Dedifferentiated amniotic fluid mesenchymal stem cell (primary cell): ENCODE results near the gene PCNX2.

Source experiments
- DNase-seq: peaks from one replicate; pipeline ENCODE4 v3.0.0-alpha.2; 2016; ENCODE audit errors: extremely low spot score

The PCNX2 gene

GRCh38 chr1:233261206-233261605, 34.3 kb downstream of the PCNX2 start:
- DNase-seq = no peak

- DNase-seq = no peak
Observed at GRCh38 chr1:233257786-233258185, 37.7 kb downstream of the PCNX2 start.

GRCh38 chr1:233256789-233257188, 38.7 kb downstream of the PCNX2 start:
- no peak for DNase-seq

GRCh38 chr1:233256191-233256590, 39.3 kb downstream of the PCNX2 start:
- no peak for DNase-seq

DNA sequence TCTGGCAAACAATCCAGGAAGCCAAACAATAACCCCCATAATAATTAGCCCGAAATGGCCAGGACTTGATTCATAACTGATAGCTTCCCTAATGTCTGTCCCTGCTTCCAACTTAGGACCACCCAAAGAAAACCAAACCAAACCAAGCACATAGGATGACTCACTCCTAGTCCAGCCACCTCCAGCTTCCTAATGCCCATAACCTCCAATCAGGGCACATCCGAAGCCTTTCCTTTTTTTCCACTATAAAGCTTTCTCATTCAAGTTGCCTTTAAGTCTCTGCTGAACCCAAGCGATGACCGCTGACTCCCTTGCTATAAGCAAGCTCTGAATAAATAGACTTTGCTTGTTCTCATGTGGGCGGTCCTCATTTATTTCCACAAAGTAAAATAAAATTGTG, 40.4 kb downstream of the PCNX2 start:
- DNase-seq = no peak

DNA sequence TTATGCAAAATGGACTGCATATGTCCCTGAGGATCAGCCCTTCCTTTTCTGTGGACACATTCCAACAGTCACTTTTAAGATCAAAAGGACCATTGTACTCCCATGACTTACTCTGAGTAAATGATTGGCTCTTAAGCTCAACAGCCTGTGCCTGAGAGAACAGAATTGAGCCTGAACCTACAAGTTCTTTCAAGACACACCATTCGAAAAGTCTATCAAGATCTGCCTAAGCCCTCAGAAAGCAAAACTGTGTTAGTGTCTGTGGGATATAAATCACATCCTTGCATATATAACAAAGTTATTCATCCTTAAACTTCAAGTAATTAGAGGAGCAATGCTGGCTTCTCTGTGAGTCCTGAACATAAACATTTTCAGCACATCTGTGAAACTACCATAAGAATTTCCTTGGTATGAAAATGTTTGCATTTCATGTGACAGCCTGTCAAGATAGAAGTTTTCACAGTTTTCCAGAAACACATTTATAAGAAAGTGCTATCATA, 41.6 kb downstream of the PCNX2 start:
- no peak for DNase-seq

- no peak for DNase-seq
Observed at GRCh38 chr1:233253231-233253831, 42.2 kb downstream of the PCNX2 start.

GRCh38 chr1:233252441-233252840, 43.1 kb downstream of the PCNX2 start:
- no peak for DNase-seq

DNA sequence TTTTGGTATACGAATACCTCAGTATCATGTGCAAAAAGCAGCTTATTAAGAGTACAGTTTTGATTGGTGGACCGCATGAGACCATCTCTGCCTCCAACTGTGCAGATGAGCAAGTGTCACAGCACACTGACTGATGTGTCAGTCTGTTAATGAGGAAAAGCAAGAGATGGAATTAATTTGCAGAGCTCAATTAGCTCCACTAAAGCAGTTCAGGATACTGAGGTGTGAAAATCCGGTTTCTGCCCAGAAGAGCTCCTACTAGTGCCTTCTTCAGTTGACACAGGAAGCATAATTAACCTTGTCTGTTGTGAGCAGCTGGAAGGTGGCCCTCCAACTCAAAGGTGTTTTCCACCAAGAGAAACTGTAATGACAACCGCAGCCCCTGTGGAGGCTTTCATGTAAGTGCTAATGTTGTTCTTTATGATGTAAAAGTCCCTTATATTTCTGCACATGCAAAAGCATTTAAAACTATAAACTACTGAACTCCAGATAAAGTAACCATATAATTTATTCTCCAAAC, 44.3 kb downstream of the PCNX2 start:
- DNase-seq = no peak

- DNase-seq = no peak
Observed at GRCh38 chr1:233248014-233248413, 47.5 kb downstream of the PCNX2 start.

- DNase-seq = no peak
Observed at GRCh38 chr1:233246965-233247364, 48.6 kb downstream of the PCNX2 start.

DNA sequence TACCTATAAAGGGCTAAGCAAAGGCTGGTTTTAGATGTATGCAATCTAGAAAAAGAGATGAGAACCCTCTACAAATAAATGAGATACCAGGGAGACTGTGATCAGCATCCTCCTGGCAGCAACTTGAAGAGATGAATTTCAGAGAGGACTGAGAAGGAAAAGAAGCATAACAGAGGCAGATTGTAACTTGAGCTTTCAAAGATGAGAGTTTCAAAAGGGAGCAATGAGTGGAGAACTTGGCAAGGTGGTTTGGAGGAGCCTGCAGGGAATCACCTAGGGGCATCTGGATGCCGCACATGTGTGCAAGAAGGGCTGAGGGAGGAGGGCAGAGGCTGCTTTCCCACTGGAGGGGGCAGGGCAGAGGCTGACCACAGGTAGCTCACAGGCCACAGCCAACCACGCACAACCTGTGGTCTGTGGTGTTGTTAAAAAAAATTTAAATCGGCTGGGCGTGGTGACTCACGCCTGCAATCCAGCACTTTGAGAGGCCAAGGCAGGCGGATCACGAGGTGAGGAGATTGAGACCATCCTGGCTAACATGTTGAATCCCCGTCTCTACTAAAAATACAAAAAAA, 50.2 kb downstream of the PCNX2 start:
- DNase-seq = no peak

DNA sequence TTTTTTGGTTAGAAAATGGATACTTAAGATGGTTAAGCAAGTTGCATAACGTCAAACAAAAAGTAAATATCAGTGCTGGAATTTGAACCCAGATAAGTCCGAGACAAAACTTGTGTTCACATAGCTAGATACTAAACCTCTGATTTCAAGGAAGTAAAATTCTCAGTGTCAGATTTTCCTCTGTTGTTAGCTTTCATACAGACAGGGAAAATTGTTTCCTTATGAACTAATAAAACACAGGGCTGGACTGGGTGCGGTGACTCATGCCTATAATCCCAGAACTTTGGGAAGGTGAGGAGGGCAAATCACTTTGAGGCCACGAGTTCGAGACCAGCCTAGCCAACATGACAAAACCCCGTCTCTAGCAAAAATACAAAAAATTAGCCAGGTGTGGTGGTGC, 51.3 kb downstream of the PCNX2 start:
- no peak for DNase-seq

DNA sequence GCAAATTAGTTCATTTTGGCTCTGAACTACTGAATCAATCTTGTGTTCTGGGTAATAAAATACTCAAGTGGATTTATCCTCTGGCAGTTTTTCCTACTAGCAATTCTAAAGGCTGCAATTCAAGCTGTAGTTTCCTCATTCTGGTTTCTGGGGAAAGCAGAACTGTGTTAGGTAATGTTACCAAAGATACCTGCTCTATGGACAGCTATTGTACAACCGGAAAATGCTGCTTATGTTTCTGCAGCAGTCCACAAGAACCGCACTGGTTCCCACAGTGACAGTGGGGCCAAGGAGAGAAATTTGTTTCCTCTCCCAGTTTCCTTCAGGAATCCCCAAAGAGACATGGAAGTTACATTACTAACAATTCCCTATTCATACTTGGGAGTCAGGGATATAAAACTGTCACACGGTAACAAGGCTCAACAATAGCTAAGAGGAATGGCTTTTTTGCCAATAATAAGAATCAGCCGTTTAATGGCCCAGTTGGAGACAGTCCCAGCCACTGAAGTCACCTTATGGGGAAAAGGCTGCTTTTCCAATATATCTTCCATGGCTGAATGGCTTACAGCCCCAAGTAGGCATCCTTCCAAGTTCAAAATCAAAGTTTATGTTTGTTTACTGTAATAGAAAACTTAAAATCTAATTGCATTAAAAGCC, 52.6 kb downstream of the PCNX2 start:
- no peak for DNase-seq

DNA sequence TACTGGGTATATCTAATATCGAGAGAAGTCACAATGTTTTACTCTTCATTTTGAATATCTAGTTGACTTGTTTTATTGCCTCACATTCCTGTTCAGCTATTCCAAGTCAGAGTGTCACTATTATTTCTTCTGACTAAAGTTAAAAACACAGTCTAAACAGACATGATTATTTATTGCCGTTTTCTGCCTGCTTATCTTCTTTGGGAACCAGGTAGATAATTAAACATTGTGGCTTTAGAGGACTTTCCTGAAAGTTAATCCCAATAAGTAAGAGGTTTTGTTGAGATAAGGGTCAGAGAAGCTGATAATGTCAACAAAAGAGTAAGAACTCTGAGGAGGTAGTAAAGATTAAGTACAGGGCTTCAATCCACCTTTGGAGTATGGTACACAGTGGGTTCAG, 53.8 kb downstream of the PCNX2 start:
- DNase-seq = no peak

- peak; percentile 41 for DNase-seq
Observed at GRCh38 chr1:233240829-233241682, 54.5 kb downstream of the PCNX2 start.

- no peak for DNase-seq
Observed at GRCh38 chr1:233240371-233240770, 55.2 kb downstream of the PCNX2 start.

- no peak for DNase-seq
Observed at GRCh38 chr1:233238884-233239431, 56.6 kb downstream of the PCNX2 start.

DNA sequence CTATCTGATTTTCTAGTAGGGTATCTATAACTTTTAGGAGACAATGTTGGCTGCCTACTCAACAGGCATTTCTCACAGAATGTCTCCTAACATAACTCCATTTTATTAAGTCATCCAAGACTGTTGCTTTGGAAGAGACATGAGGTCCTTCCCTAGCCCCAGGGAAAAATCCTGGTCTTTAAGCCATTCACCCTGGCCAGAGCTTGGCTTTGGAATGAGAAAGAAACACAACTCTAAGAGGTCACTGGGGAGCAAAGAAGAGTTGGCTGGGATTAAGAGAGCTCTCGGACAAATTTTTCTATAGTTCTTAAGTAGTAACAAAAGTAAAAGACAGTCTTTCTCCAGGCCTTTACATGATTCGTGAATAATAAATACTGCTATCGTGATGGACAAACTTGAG, 57.9 kb downstream of the PCNX2 start:
- peak; percentile 31 for DNase-seq

- DNase-seq = no peak
Observed at GRCh38 chr1:233233508-233234040, 62.0 kb downstream of the PCNX2 start.

- DNase-seq = no peak
Observed at GRCh38 chr1:233230011-233230410, 65.5 kb downstream of the PCNX2 start.

DNA sequence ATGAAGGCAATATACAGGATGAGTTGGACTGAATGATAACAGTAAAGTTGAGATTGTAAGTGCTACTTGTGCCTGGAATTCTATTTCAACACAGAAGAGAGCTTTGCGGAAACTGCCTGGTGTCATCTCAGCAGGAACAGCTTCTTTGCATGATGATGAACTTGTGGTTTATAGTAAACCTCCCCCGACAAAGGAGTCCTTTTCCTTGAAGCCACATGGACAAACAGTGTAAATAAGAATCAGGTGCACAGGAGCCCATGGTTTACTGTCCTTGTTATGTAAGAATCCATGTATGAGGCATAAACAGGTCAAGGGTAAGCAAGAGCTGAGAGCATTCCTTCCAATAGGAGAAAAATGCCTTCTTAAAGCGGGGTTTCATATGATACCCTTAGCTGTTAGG, 66.2 kb downstream of the PCNX2 start:
- DNase-seq = no peak
